HepG2 (cell line): ENCODE data around the gene HELZ. TPM values are rescaled to one million over a fixed set of nuclear protein-coding genes. Genes with fewer than 3 reads are reported as not detected.

Source experiments
- ATAC-seq: fragments of 200-7000 bp; cut with Tn5 transposase; 3 replicates; pipeline ENCODE4 v1.9.1; 2020; ENCODE audit warnings: mild to moderate bottlenecking, moderate library complexity
- BruUV-seq: library from RNA; stranded (reverse); fragments of 400-500 nt; replicated peaks from 2 replicates; lab custom pipeline; 2021; lab: Mats Ljungman, UMichigan
- CTCF ChIA-PET: fragments of 300-600 bp; formaldehyde crosslinking; extraction: SDS; loops from one replicate; lab custom pipeline; 2021; ENCODE audit warnings: low total read pairs, inconsistent platforms, low intra/inter-chr PET ratio; lab: Yijun Ruan, JAX
- POLR2A ChIA-PET: fragments of 350-600 bp; sonication (Branson Sonifier 250); formaldehyde crosslinking; loops from one replicate; lab custom pipeline; 2020; ENCODE audit warnings: antibody characterized with exemption, inconsistent platforms; lab: Yijun Ruan, JAX
- DNase-seq: peaks from one replicate; pipeline ENCODE4 v3.0.0-alpha.2; 2015; ENCODE audit warnings: low spot score
- FAIRE-seq: peaks from 3 replicates; lab custom pipeline; 2011; peaks lifted over from hg19 to GRCh38; lab: Jason Lieb, UNC
- H2AFZ ChIP-seq: one replicate; pipeline ENCODE4 v1.6.1; 2011; ENCODE audit warnings: low read length, inconsistent platforms
- H3K27ac ChIP-seq: fragments of 300-600 bp; 3 replicates; pipeline ENCODE4 v1.8.0; 2011; ENCODE audit warnings: mixed run types, mild to moderate bottlenecking, mixed read lengths, low read length, inconsistent platforms; ENCODE audit not compliant: insufficient read depth; ENCODE audit errors: extremely low read length
- H3K27me3 ChIP-seq, 2 experiments: fragments of 200-600 bp in 1 of 2; 2 replicates in 1 of 2; 3 replicates in 1 of 2; pipeline versions ENCODE4 v1.6.0 to v1.8.0; 2011; ENCODE audit warnings: low read length in 2 of 2, mild to moderate bottlenecking in 2 of 2, moderate library complexity in 2 of 2, inconsistent platforms in 1 of 2; ENCODE audit not compliant: insufficient read depth in 2 of 2, control insufficient read depth in 1 of 2
- H3K36me3 ChIP-seq, 2 experiments: fragments of 200-600 bp in 1 of 2; replicated peaks in 1 of 2; 2 replicates in 1 of 2; 3 replicates in 1 of 2; pipeline versions ENCODE4 v1.5.1 to v1.8.0; 2011; ENCODE audit warnings: low read length in 2 of 2, inconsistent platforms in 1 of 2; ENCODE audit not compliant: insufficient read depth in 2 of 2, control insufficient read depth in 1 of 2
- H3K4me1 ChIP-seq: 2 replicates; pipeline ENCODE4 v1.5.1; 2012; ENCODE audit warnings: low read length, inconsistent platforms; ENCODE audit not compliant: insufficient read depth
- H3K4me2 ChIP-seq: 2 replicates; pipeline ENCODE4 v1.6.0; 2011; ENCODE audit warnings: low read depth, low read length, inconsistent platforms
- H3K4me3 ChIP-seq, 3 experiments: fragments of 200-600 bp in 1 of 3; sonication (generic), shearing (Covaris generic) in 1 of 3; replicated peaks in 1 of 3; 2 replicates each; pipeline ENCODE4 v1.5.1; 2011 to 2016; ENCODE audit warnings: low read length in 3 of 3, inconsistent platforms in 2 of 3, low read depth in 2 of 3, mild to moderate bottlenecking in 2 of 3, control low read depth in 1 of 3, mixed read lengths in 1 of 3; ENCODE audit not compliant: insufficient read depth in 1 of 3
- H3K79me2 ChIP-seq: one replicate; pipeline ENCODE4 v1.6.1; 2011; ENCODE audit warnings: low read length, inconsistent platforms; ENCODE audit not compliant: insufficient read depth
- H3K9ac ChIP-seq: 2 replicates; pipeline ENCODE4 v1.6.0; 2011; ENCODE audit warnings: mild to moderate bottlenecking, low read depth, low read length, inconsistent platforms; ENCODE audit not compliant: insufficient read depth
- H3K9me3 ChIP-seq: 2 replicates; pipeline ENCODE4 v1.5.1; 2012; ENCODE audit warnings: mild to moderate bottlenecking, low read length
- H4K20me1 ChIP-seq: 2 replicates; pipeline ENCODE4 v1.6.0; 2011; ENCODE audit warnings: inconsistent platforms, mild to moderate bottlenecking, low read length, moderate library complexity; ENCODE audit not compliant: insufficient read depth
- AHR ChIP-seq: IDR thresholded peaks from 2 replicates; pipeline ENCODE4 v1.6.1; 2018; ENCODE audit warnings: missing genetic modification reagents, missing compliant biosample characterization
- ELF3 ChIP-seq: IDR thresholded peaks from 2 replicates; pipeline ENCODE4 v1.6.1; 2016; ENCODE audit warnings: missing genetic modification reagents, missing compliant biosample characterization
- FOXA3 ChIP-seq: IDR thresholded peaks from 2 replicates; pipeline ENCODE4 v1.6.1; 2016; ENCODE audit warnings: missing genetic modification reagents, missing compliant biosample characterization
- FOXO1 ChIP-seq: sonication (generic); formaldehyde crosslinking; IDR thresholded peaks from 2 replicates; pipeline ENCODE4 v1.4.0; 2020; ENCODE audit warnings: missing genetic modification reagents
- HNRNPH1 ChIP-seq: fragments of 200-400 bp; formaldehyde crosslinking; optimal IDR thresholded peaks from 2 replicates; pipeline ENCODE3; 2017; ENCODE audit warnings: mild to moderate bottlenecking, low read depth, low read length
- POLR2G ChIP-seq: fragments of 200-400 bp; formaldehyde crosslinking; IDR thresholded peaks from 2 replicates; pipeline ENCODE4 v1.6.1; 2018; ENCODE audit warnings: mild to moderate bottlenecking, low read depth, low read length, moderate library complexity
- SNAPC2 ChIP-seq: sonication (generic); formaldehyde crosslinking; IDR thresholded peaks from 2 replicates; pipeline ENCODE4 v1.8.1; 2022; ENCODE audit warnings: mild to moderate bottlenecking, missing genetic modification reagents
- STAT6 ChIP-seq: sonication (generic); formaldehyde crosslinking; IDR thresholded peaks from 2 replicates; pipeline ENCODE4 v1.4.0; 2020; ENCODE audit warnings: missing genetic modification reagents, mild to moderate bottlenecking, borderline replicate concordance
- TSC22D2 ChIP-seq: sonication (generic); formaldehyde crosslinking; IDR thresholded peaks from 2 replicates; pipeline ENCODE4 v1.5.1; 2020; ENCODE audit warnings: missing genetic modification reagents, mild to moderate bottlenecking, borderline replicate concordance
- ZNF33A ChIP-seq: sonication (generic); formaldehyde crosslinking; IDR thresholded peaks from 2 replicates; pipeline ENCODE4 v1.5.1; 2020; ENCODE audit warnings: missing genetic modification reagents, mild to moderate bottlenecking, moderate library complexity, borderline replicate concordance
- ZNF446 ChIP-seq: sonication (generic); formaldehyde crosslinking; IDR thresholded peaks from 2 replicates; pipeline ENCODE4 v1.5.0; 2020; ENCODE audit warnings: mild to moderate bottlenecking, missing genetic modification reagents
- ZNF710 ChIP-seq: sonication (generic); formaldehyde crosslinking; IDR thresholded peaks from 2 replicates; pipeline ENCODE4 v1.5.0; 2020; ENCODE audit warnings: mild to moderate bottlenecking, missing genetic modification reagents, borderline replicate concordance
- ZNF772 ChIP-seq: sonication (generic); formaldehyde crosslinking; IDR thresholded peaks from 2 replicates; pipeline ENCODE4 v1.5.0; 2020; ENCODE audit warnings: mild to moderate bottlenecking, missing genetic modification reagents
- WGBS: methylation state at CpG from one replicate; pipeline ENCODE4 v1.1.6; 2017; ENCODE audit warnings: low lambda C conversion rate; 5-methylcytosine and 5-hydroxymethylcytosine counted together
- in situ Hi-C: cut with HindIII; loops from 2 replicates; pipeline ENCODE4 v1.10.0; 2017; ENCODE audit warnings: low pct_unique_long_range_greater_than_20kb; ENCODE audit not compliant: extremely low pct_ligation_motif_present
- intact Hi-C: fragments of 100-400 bp; cut with micrococcal nuclease; formaldehyde crosslinking; loops from one replicate; pipeline ENCODE4 v1.10.0; 2022; ENCODE audit not compliant: unreplicated experiment
- polyA plus RNA-seq, 8 experiments: library from polyadenylated mRNA; depleted of rRNA in 3 of 8; stranded (reverse) in 7 of 8; unstranded in 1 of 8; fragments of >200 nt; fragmentation: Illumina TruSeq in 4 of 8; extraction: Trizol in 4 of 8; gene quantifications; 2 replicates each; pipeline versions ENCODE4 v1.2.1 to v1.2.3, GENCODE V29; 2011 to 2016; ENCODE audit warnings: low read depth in 4 of 8, missing spikeins in 1 of 8, mixed read lengths in 1 of 8; ENCODE audit not compliant: insufficient read depth in 1 of 8
- total RNA-seq, 5 experiments: library from RNA; depleted of rRNA; stranded (reverse); fragments of >200 nt; fragmentation: Illumina TruSeq; extraction: Trizol; gene quantifications; 2 replicates each; pipeline ENCODE4 v1.2.3, GENCODE V29; 2016; ENCODE audit warnings: low read depth in 1 of 5

HELZ gene
- total and polyA plus RNA-seq, 2 of the 13 experiments (the other 11 are each of a cell fraction or from before 2014, with no cell fraction given): 35.3 to 52.4 TPM

- H3K79me2 ChIP-seq: no peaks in the 10 kb centered on the region
- H3K27ac ChIP-seq: no peak overlapping the region
- FAIRE-seq (no peak), DNase-seq (no peak), ATAC-seq (no peak; the same call in 2 of the 3 replicates)
- H3K9ac ChIP-seq: no peak overlapping the region
- H2AFZ ChIP-seq: no peak overlapping the region
- no peak overlapping the region for H3K4me3 ChIP-seq
- H3K4me1 ChIP-seq: peaks cover under 1% of the 10 kb centered on the region; the same call in 1 of the 2 replicates
- intact Hi-C loops (no loop called here), in situ Hi-C loops (no loop called here)
- no peaks in the 10 kb centered on the region for H4K20me1 ChIP-seq
- no peak for TF ChIP-seq SNAPC2
- TF ChIP-seq ZNF33A (CRISPR knock-in tag): no peak
- no peak for TF ChIP-seq FOXA3 (CRISPR knock-in tag)
- TF ChIP-seq POLR2G: peak; percentile 3; the same call in 1 of the 2 replicates
- TF ChIP-seq ZNF772: no peak
- no peak for TF ChIP-seq ELF3 (CRISPR knock-in tag)
- no TSS peak for BruUV-seq
- 86% methylated on average over 3 of the region's 3 CpGs for WGBS
- peaks cover 4% of the 10 kb centered on the region in 2 experiments; a peak in 3 of 5 replicates for H3K36me3 ChIP-seq
- CTCF ChIA-PET: no interaction called here
- no peak overlapping the region for H3K4me2 ChIP-seq
- H3K9me3 ChIP-seq: no peaks in the 10 kb centered on the region
- POLR2A ChIA-PET: no interaction called here
- no peaks in the 10 kb centered on the region for H3K27me3 ChIP-seq
Measured at GRCh38 chr17:67068999-67069398, 176.0 kb downstream of the HELZ start.

- ATAC-seq: peak; percentile 5; the same call in 1 of the 3 replicates
- in situ Hi-C loops: no loop called here
- Histone ChIP-seq H3K4me1 (peaks cover 7% of the 10 kb centered on the region), H3K36me3 (peaks cover 4% of the 10 kb centered on the region in 2 experiments; a peak in 2 of 5 replicates), H3K27me3 (no peaks in the 10 kb centered on the region), H2AFZ (no peak overlapping the region), H3K27ac (no peak overlapping the region), H3K4me2 (no peak overlapping the region), H4K20me1 (no peaks in the 10 kb centered on the region), H3K79me2 (no peaks in the 10 kb centered on the region), H3K9me3 (no peaks in the 10 kb centered on the region), H3K4me3 (no peak overlapping the region), H3K9ac (no peak overlapping the region)
- no peak for FAIRE-seq
- POLR2A ChIA-PET: no interaction called here
- DNase-seq: no peak
- no TSS peak for BruUV-seq
- WGBS: 92% methylated on average over 13 of the region's 13 CpGs
- CTCF ChIA-PET: no interaction called here
- intact Hi-C loops: no loop called here
- TF ChIP-seq FOXO1 (CRISPR knock-in tag) (no peak), ZNF446 (CRISPR knock-in tag) (no peak), STAT6 (CRISPR knock-in tag) (no peak), HNRNPH1 (no peak), ZNF710 (CRISPR knock-in tag) (no peak), AHR (CRISPR knock-in tag) (no peak), TSC22D2 (CRISPR knock-in tag) (no peak)
Measured at GRCh38 chr17:67067571-67068482, 177.2 kb downstream of the HELZ start.
